ENCODE data around the gene KLHDC1.

DNA sequence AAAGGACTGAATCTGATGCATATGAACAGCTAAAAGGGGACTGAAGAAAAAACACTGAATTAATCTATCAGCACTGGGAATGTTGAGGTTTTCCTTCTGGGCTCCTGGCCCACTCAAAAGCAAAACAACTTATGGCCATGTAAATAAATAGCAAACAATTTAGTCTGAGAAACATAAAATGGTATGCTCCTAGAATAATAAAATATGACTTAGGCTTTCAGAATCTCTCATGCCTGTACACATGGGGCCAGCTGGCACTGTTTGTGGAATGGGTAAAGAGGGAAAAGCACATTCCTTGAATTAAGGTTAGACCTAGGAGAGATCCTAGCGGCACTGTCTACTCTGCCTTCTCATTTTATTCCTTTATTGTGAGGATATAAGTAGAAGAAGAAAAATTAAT lies 81.2 kb downstream of the KLHDC1 start:
- TF ChIP-seq POLR2A (IDR thresholded peaks at IDR 0.05), result no peak
- TF ChIP-seq, protein P1, sequence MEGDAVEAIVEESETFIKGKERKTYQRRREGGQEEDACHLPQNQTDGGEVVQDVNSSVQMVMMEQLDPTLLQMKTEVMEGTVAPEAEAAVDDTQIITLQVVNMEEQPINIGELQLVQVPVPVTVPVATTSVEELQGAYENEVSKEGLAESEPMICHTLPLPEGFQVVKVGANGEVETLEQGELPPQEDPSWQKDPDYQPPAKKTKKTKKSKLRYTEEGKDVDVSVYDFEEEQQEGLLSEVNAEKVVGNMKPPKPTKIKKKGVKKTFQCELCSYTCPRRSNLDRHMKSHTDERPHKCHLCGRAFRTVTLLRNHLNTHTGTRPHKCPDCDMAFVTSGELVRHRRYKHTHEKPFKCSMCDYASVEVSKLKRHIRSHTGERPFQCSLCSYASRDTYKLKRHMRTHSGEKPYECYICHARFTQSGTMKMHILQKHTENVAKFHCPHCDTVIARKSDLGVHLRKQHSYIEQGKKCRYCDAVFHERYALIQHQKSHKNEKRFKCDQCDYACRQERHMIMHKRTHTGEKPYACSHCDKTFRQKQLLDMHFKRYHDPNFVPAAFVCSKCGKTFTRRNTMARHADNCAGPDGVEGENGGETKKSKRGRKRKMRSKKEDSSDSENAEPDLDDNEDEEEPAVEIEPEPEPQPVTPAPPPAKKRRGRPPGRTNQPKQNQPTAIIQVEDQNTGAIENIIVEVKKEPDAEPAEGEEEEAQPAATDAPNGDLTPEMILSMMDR (IDR thresholded peaks at IDR 0.05 in 8 of 11, conservative IDR thresholded peaks at IDR 0.05 in 3 of 11), result no peak
